HepG2 (cell line): ENCODE data around the gene ARHGAP12.

Experiments used
- CTCF ChIP-seq: sonication (generic); formaldehyde crosslinking; IDR thresholded peaks from 2 replicates; pipeline ENCODE4 v1.5.0; 2020; ENCODE audit warnings: mild to moderate bottlenecking, missing genetic modification reagents, moderate library complexity
- EZH2 ChIP-seq: conservative IDR thresholded peaks from 2 replicates; pipeline ENCODE4 v1.6.1; 2012; ENCODE audit warnings: mild to moderate bottlenecking, low read depth, low read length, moderate library complexity
- FOSL1 ChIP-seq: sonication (generic); formaldehyde crosslinking; IDR thresholded peaks from 2 replicates; pipeline ENCODE4 v1.9.0; 2021; ENCODE audit warnings: missing genetic modification reagents, borderline replicate concordance
- JARID2 ChIP-seq: sonication (generic); formaldehyde crosslinking; IDR thresholded peaks from 2 replicates; pipeline ENCODE4 v1.8.1; 2023; ENCODE audit warnings: missing genetic modification reagents, inconsistent platforms; ENCODE audit not compliant: insufficient replicate concordance
- NFIB ChIP-seq: sonication (generic); formaldehyde crosslinking; IDR thresholded peaks from 2 replicates; pipeline ENCODE4 v1.9.0; 2021; ENCODE audit warnings: missing genetic modification reagents, mild to moderate bottlenecking, borderline replicate concordance
- RAD21 ChIP-seq: fragments of 450-650 bp; formaldehyde crosslinking; IDR thresholded peaks from 2 replicates; pipeline ENCODE4 v1.5.0; 2020; ENCODE audit warnings: mild to moderate bottlenecking
- RELA ChIP-seq: sonication (generic); formaldehyde crosslinking; IDR thresholded peaks from 2 replicates; pipeline ENCODE4 v1.4.0; 2020; ENCODE audit warnings: missing genetic modification reagents
- STAT5B ChIP-seq: sonication (generic); formaldehyde crosslinking; IDR thresholded peaks from 2 replicates; pipeline ENCODE4 v1.4.0; 2020; ENCODE audit warnings: missing genetic modification reagents
- TCF7L2 ChIP-seq: IDR thresholded peaks from 2 replicates; pipeline ENCODE4 v1.6.1; 2011; ENCODE audit warnings: mild to moderate bottlenecking, low read depth, low read length, moderate library complexity
- THYN1 ChIP-seq: sonication (generic); formaldehyde crosslinking; IDR thresholded peaks from 2 replicates; pipeline ENCODE4 v1.8.1; 2023; ENCODE audit warnings: low read depth, mild to moderate bottlenecking, moderate library complexity, missing genetic modification reagents, borderline replicate concordance
- YY1 ChIP-seq: IDR thresholded peaks from 2 replicates; pipeline ENCODE4 v1.6.1; 2011; ENCODE audit warnings: low read length, low read depth, moderate library complexity, mild to moderate bottlenecking; ENCODE audit not compliant: insufficient read depth, insufficient replicate concordance
- ZBTB33 ChIP-seq: sonication (generic); formaldehyde crosslinking; IDR thresholded peaks from 2 replicates; pipeline ENCODE4 v1.4.0; 2020; ENCODE audit warnings: missing genetic modification reagents
- ZNF589 ChIP-seq: sonication (generic); formaldehyde crosslinking; conservative IDR thresholded peaks from 2 replicates; pipeline ENCODE4 v1.8.0; 2022; ENCODE audit warnings: mild to moderate bottlenecking, moderate library complexity, missing genetic modification reagents

GRCh38 chr10:31878486-31878885 lies 50.1 kb downstream of the ARHGAP12 start:
- TF ChIP-seq NFIB (CRISPR knock-in tag): no peak
- no peak for TF ChIP-seq TCF7L2
- TF ChIP-seq RAD21: no peak
- no peak for TF ChIP-seq ZNF589 (CRISPR knock-in tag)
- no peak for TF ChIP-seq ZBTB33 (CRISPR knock-in tag)
- no peak for TF ChIP-seq EZH2
- no peak for TF ChIP-seq FOSL1 (CRISPR knock-in tag)
- TF ChIP-seq CTCF: no peak
- no peak for TF ChIP-seq RELA
- no peak for TF ChIP-seq THYN1 (CRISPR knock-in tag)
- no peak for TF ChIP-seq YY1
- no peak for TF ChIP-seq JARID2 (CRISPR knock-in tag)
- no peak for TF ChIP-seq STAT5B (CRISPR knock-in tag)
